ENCODE results near the gene CCDC77. TPM values are rescaled to one million over a fixed set of nuclear protein-coding genes. Genes with fewer than 3 reads are reported as not detected.

Gene CCDC77
- total and polyA plus RNA-seq, 2 donors (not counting 3 experiments of a cell fraction or from before 2014, with no cell fraction given): 4.1 to 12.9 TPM

DNA sequence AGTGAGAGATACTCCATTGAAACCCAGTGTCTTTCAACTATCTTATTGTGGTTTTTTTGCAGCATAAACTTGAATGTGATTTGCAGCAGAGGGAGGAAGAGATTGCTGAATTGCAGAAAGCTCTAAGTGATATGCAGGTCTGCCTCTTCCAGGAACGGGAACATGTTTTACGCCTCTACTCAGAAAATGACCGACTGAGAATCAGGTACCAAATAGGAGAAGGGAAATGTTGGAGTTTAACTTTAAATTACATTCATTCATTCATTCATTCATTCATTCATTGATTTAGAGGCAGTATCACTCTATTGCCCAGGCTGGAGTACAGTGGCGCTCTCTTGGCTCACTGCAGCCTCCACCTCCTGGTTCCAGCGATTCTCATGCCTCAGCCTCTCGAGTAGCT lies 17.0 kb downstream of the CCDC77 start:
- no TSS peak for BruUV-seq (replicated peaks)
- Histone ChIP-seq H3K27me3 (ENCODE audit: control insufficient read depth in 2 of 2, insufficient read depth in 2 of 2, low read length in 2 of 2) (no peaks in the 10 kb centered on the region), H3K4me2 (ENCODE audit: insufficient read depth, low read length) (no peak overlapping the region), H3K79me2 (ENCODE audit: control insufficient read depth, insufficient read depth, low read length) (no peaks in the 10 kb centered on the region), H3K27ac (ENCODE audit: insufficient read depth, low read depth, low read length) (no peak overlapping the region), H3K9ac (replicated peaks; ENCODE audit: extremely low read depth, insufficient read depth, low read length) (no peak overlapping the region), H2AFZ (ENCODE audit: low read depth, low read length) (no peak overlapping the region), H3K9me1 (replicated peaks; ENCODE audit: control insufficient read depth, extremely low read depth, insufficient read depth, low read length) (no peaks in the 10 kb centered on the region), H3K4me1 (ENCODE audit: control insufficient read depth, extremely low read depth, insufficient read depth, low read length) (no peaks in the 10 kb centered on the region), H4K20me1 (replicated peaks; ENCODE audit: control insufficient read depth, extremely low read depth, insufficient read depth, low read length) (peaks cover 2% of the 10 kb centered on the region), H3K4me3 (replicated peaks in 1 of 3; ENCODE audit: insufficient read depth in 1 of 3, low read depth in 1 of 3, low read length in 3 of 3) (no peak overlapping the region), H3K36me3 (ENCODE audit: control insufficient read depth in 2 of 2, extremely low read depth in 1 of 2, insufficient read depth in 2 of 2, low read length in 2 of 2) (peaks cover 0 to 2% of the 10 kb centered on the region in 2 experiments), H3K9me3 (replicated peaks; ENCODE audit: control insufficient read depth, insufficient read depth, low read length) (no peaks in the 10 kb centered on the region)
- POLR2A ChIA-PET: no interaction called here
- dilution Hi-C loops (cut with MboI; ENCODE audit: extremely low pct_ligation_motif_present, low sequenced_read_pairs): no loop called here
- CTCF ChIA-PET: no interaction called here
- intact Hi-C loops (cut with micrococcal nuclease): no loop called here
- TF ChIP-seq EZH2 (IDR thresholded peaks at IDR 0.05; ENCODE audit: borderline replicate concordance, low read depth, low read length, severe bottlenecking) (no peak), FOS (IDR thresholded peaks at IDR 0.05; ENCODE audit: borderline replicate concordance, insufficient read depth, low read length) (no peak), POLR2AphosphoS5 (IDR thresholded peaks at IDR 0.05; ENCODE audit: insufficient read depth, low read depth, low read length) (no peak)
- TF ChIP-seq, protein P1, sequence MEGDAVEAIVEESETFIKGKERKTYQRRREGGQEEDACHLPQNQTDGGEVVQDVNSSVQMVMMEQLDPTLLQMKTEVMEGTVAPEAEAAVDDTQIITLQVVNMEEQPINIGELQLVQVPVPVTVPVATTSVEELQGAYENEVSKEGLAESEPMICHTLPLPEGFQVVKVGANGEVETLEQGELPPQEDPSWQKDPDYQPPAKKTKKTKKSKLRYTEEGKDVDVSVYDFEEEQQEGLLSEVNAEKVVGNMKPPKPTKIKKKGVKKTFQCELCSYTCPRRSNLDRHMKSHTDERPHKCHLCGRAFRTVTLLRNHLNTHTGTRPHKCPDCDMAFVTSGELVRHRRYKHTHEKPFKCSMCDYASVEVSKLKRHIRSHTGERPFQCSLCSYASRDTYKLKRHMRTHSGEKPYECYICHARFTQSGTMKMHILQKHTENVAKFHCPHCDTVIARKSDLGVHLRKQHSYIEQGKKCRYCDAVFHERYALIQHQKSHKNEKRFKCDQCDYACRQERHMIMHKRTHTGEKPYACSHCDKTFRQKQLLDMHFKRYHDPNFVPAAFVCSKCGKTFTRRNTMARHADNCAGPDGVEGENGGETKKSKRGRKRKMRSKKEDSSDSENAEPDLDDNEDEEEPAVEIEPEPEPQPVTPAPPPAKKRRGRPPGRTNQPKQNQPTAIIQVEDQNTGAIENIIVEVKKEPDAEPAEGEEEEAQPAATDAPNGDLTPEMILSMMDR (IDR thresholded peaks at IDR 0.05; ENCODE audit: extremely low read depth in 1 of 2, insufficient read depth in 1 of 2, low read depth in 1 of 2, low read length in 2 of 2): no peak
- FAIRE-seq (no peak), DNase-seq (ENCODE audit: low read depth, low spot score) (no peak)

GRCh38 chr12:422526-422925 lies 21.1 kb downstream of the CCDC77 start:
- H3K4me2 ChIP-seq (ENCODE audit: insufficient read depth, low read length): no peak overlapping the region
- no peak for DNase-seq (ENCODE audit: low read depth, low spot score)
- H3K4me3 ChIP-seq (replicated peaks in 1 of 3; ENCODE audit: insufficient read depth in 1 of 3, low read depth in 1 of 3, low read length in 3 of 3): no peak overlapping the region
- no peaks in the 10 kb centered on the region for H4K20me1 ChIP-seq (replicated peaks; ENCODE audit: control insufficient read depth, extremely low read depth, insufficient read depth, low read length)
- H3K9me3 ChIP-seq (replicated peaks; ENCODE audit: control insufficient read depth, insufficient read depth, low read length): no peaks in the 10 kb centered on the region
- peaks cover 0 to 2% of the 10 kb centered on the region in 2 experiments for H3K36me3 ChIP-seq (ENCODE audit: control insufficient read depth in 2 of 2, extremely low read depth in 1 of 2, insufficient read depth in 2 of 2, low read length in 2 of 2)
- dilution Hi-C loops (cut with MboI; ENCODE audit: extremely low pct_ligation_motif_present, low sequenced_read_pairs) (no loop called here), intact Hi-C loops (cut with micrococcal nuclease) (no loop called here)
- no peak overlapping the region for H3K27ac ChIP-seq (ENCODE audit: insufficient read depth, low read depth, low read length)
- no peaks in the 10 kb centered on the region for H3K9me1 ChIP-seq (replicated peaks; ENCODE audit: control insufficient read depth, extremely low read depth, insufficient read depth, low read length)
- H3K79me2 ChIP-seq (ENCODE audit: control insufficient read depth, insufficient read depth, low read length): no peaks in the 10 kb centered on the region
- H3K4me1 ChIP-seq (ENCODE audit: control insufficient read depth, extremely low read depth, insufficient read depth, low read length): no peaks in the 10 kb centered on the region
- no peak for FAIRE-seq
- TF ChIP-seq POLR2A (IDR thresholded peaks at IDR 0.05; ENCODE audit: low read depth, low read length): no peak
- TF ChIP-seq POLR2AphosphoS5 (IDR thresholded peaks at IDR 0.05; ENCODE audit: insufficient read depth, low read depth, low read length): no peak
- no peak for TF ChIP-seq JUN (IDR thresholded peaks at IDR 0.05; ENCODE audit: borderline replicate concordance, insufficient read depth, insufficient read length, low read depth)
- TF ChIP-seq, protein P2, sequence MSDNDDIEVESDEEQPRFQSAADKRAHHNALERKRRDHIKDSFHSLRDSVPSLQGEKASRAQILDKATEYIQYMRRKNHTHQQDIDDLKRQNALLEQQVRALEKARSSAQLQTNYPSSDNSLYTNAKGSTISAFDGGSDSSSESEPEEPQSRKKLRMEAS (IDR thresholded peaks at IDR 0.05; ENCODE audit: insufficient read depth, insufficient read length): no peak
- TF ChIP-seq, protein P1 (IDR thresholded peaks at IDR 0.05; ENCODE audit: extremely low read depth in 1 of 2, insufficient read depth in 1 of 2, low read depth in 1 of 2, low read length in 2 of 2): no peak
- no peak for TF ChIP-seq FOS (IDR thresholded peaks at IDR 0.05; ENCODE audit: borderline replicate concordance, insufficient read depth, low read length)
- no peak for TF ChIP-seq EZH2 (IDR thresholded peaks at IDR 0.05; ENCODE audit: borderline replicate concordance, low read depth, low read length, severe bottlenecking)
- TF ChIP-seq MYC (IDR thresholded peaks at IDR 0.05; ENCODE audit: low read depth, low read length): no peak
- TF ChIP-seq GATA2 (IDR thresholded peaks at IDR 0.05; ENCODE audit: insufficient read depth, insufficient read length, low read depth, low read length): no peak
- H3K27me3 ChIP-seq (ENCODE audit: control insufficient read depth in 2 of 2, insufficient read depth in 2 of 2, low read length in 2 of 2): no peaks in the 10 kb centered on the region
- CTCF ChIA-PET: interaction anchor here (0.7 kb wide), 1 partner anchor 33 kb away, joined by 4 read pairs; no protein-coding TSS in a partner anchor
- no TSS peak for BruUV-seq (replicated peaks)
- H3K9ac ChIP-seq (replicated peaks; ENCODE audit: extremely low read depth, insufficient read depth, low read length): no peak overlapping the region
- POLR2A ChIA-PET: no interaction called here
- no peak overlapping the region for H2AFZ ChIP-seq (ENCODE audit: low read depth, low read length)
